ENCODE results near the gene CCNC. TPM values are rescaled to one million over a fixed set of nuclear protein-coding genes. Genes with fewer than 3 reads are reported as not detected.

Gene CCNC
- total RNA-seq, 2 donors from 2014 or later: 25.2 to 50.6 TPM

- DNase-seq (ENCODE audit: low spot score) (no peak), ATAC-seq (ENCODE audit: insufficient number of reproducible peaks, low FRiP score, low read depth) (no peak)
- no peak for TF ChIP-seq CTCF (IDR thresholded peaks at IDR 0.05)
- no peaks in the 10 kb centered on the region for H3K36me3 ChIP-seq
- peaks cover 9 to 32% of the 10 kb centered on the region in 2 donors for H3K4me1 ChIP-seq (ENCODE audit: control insufficient read depth in 1 of 2, low read depth in 2 of 2)
- no peak overlapping the region for H3K27ac ChIP-seq
- no peak overlapping the region for H3K4me3 ChIP-seq
- H3K27me3 ChIP-seq (replicated peaks; ENCODE audit: insufficient read depth): peaks cover 62% of the 10 kb centered on the region
- no peaks in the 10 kb centered on the region for H3K9me3 ChIP-seq
Observed at GRCh38 chr6:99608059-99608885, 39.8 kb upstream of the CCNC start.

GRCh38 chr6:99607416-99608036 lies 39.1 kb upstream of the CCNC start:
- Histone ChIP-seq H3K27ac (no peak overlapping the region), H3K4me1 (ENCODE audit: control insufficient read depth in 1 of 2, low read depth in 2 of 2) (peaks cover 6 to 37% of the 10 kb centered on the region in 2 donors), H3K36me3 (no peaks in the 10 kb centered on the region), H3K27me3 (replicated peaks; ENCODE audit: insufficient read depth) (peaks cover 60% of the 10 kb centered on the region), H3K9me3 (no peaks in the 10 kb centered on the region), H3K4me3 (no peak overlapping the region)
- no peak for ATAC-seq (ENCODE audit: insufficient number of reproducible peaks, low FRiP score, low read depth)
- no peak for DNase-seq (ENCODE audit: low spot score)
- no peak for TF ChIP-seq CTCF (IDR thresholded peaks at IDR 0.05)

GRCh38 chr6:99606656-99607415 lies 38.4 kb upstream of the CCNC start, which contains the start of gene PRDM13:
PRDM13 (plus strand) TSS chr6:99606833; CDS start chr6:99607035, 202 bp downstream.
- Histone ChIP-seq H3K36me3 (no peaks in the 10 kb centered on the region), H3K4me1 (ENCODE audit: control insufficient read depth in 1 of 2, low read depth in 2 of 2) (peaks cover 6 to 39% of the 10 kb centered on the region in 2 donors), H3K9me3 (no peaks in the 10 kb centered on the region), H3K27ac (no peak within 1 kb of the TSS), H3K4me3 (no peak within 1 kb of the TSS), H3K27me3 (replicated peaks; ENCODE audit: insufficient read depth) (peaks cover 56% of the 10 kb centered on the region)
- DNase-seq (ENCODE audit: low spot score): no peak
- no peak for ATAC-seq (ENCODE audit: insufficient number of reproducible peaks, low FRiP score, low read depth)
- TF ChIP-seq CTCF (IDR thresholded peaks at IDR 0.05): no peak

- H3K4me3 ChIP-seq: no peak overlapping the region
- H3K36me3 ChIP-seq: no peaks in the 10 kb centered on the region
- H3K27ac ChIP-seq: no peak overlapping the region
- DNase-seq (ENCODE audit: low spot score) (no peak), ATAC-seq (ENCODE audit: insufficient number of reproducible peaks, low FRiP score, low read depth) (no peak)
- H3K27me3 ChIP-seq (replicated peaks; ENCODE audit: insufficient read depth): peaks cover 56% of the 10 kb centered on the region
- TF ChIP-seq CTCF (IDR thresholded peaks at IDR 0.05): no peak
- peaks cover 6 to 39% of the 10 kb centered on the region in 2 donors for H3K4me1 ChIP-seq (ENCODE audit: control insufficient read depth in 1 of 2, low read depth in 2 of 2)
- H3K9me3 ChIP-seq: no peaks in the 10 kb centered on the region
Observed at GRCh38 chr6:99605911-99606655, 37.6 kb upstream of the CCNC start.

All from thoracic aorta (tissue), 2 donors.